GM18526 (cell line): ENCODE data around the gene PPP6R2.

ENCODE experiments used
- POLR2A ChIP-seq: IDR thresholded peaks from 3 replicates; pipeline ENCODE4 v1.6.1; 2011; ENCODE audit not compliant: insufficient read length; ENCODE audit errors: extremely low read depth

Gene PPP6R2

GRCh38 chr22:50302041-50302541, 41.0 kb upstream of the PPP6R2 start:
- no peak for TF ChIP-seq POLR2A

- no peak for TF ChIP-seq POLR2A
Measured at GRCh38 chr22:50302564-50302963, 40.6 kb upstream of the PPP6R2 start.

- TF ChIP-seq POLR2A, result no peak
Measured at GRCh38 chr22:50303515-50303847, 39.6 kb upstream of the PPP6R2 start.

GRCh38 chr22:50303848-50304527, 39.1 kb upstream of the PPP6R2 start:
- no peak for TF ChIP-seq POLR2A

GRCh38 chr22:50304528-50305392, 38.4 kb upstream of the PPP6R2 start:
- TF ChIP-seq POLR2A, result no peak

GRCh38 chr22:50305393-50305922, 37.7 kb upstream of the PPP6R2 start:
- no peak for TF ChIP-seq POLR2A

GRCh38 chr22:50305923-50306566, 37.1 kb upstream of the PPP6R2 start:
- peak; percentile 19 for TF ChIP-seq POLR2A

GRCh38 chr22:50306753-50307749, 36.1 kb upstream of the PPP6R2 start, which contains the start of gene PLXNB2:
PLXNB2 (minus strand) TSS chr22:50307646; CDS start chr22:50290584, 17,062 bp downstream.
- peak; percentile 63 for TF ChIP-seq POLR2A

GRCh38 chr22:50307890-50308596, 35.1 kb upstream of the PPP6R2 start:
- TF ChIP-seq POLR2A, result no peak

- TF ChIP-seq POLR2A, result peak; percentile 9
Measured at GRCh38 chr22:50308597-50308935, 34.6 kb upstream of the PPP6R2 start.

- TF ChIP-seq POLR2A, result no peak
Measured at GRCh38 chr22:50308986-50309600, 34.0 kb upstream of the PPP6R2 start.

- TF ChIP-seq POLR2A, result no peak
Measured at GRCh38 chr22:50309601-50309991, 33.5 kb upstream of the PPP6R2 start.

- TF ChIP-seq POLR2A, result no peak
Measured at GRCh38 chr22:50310031-50310722, 33.0 kb upstream of the PPP6R2 start.
